RWPE1 (cell line): ENCODE measurements around the gene JUND.

Source experiments
- CTCF ChIA-PET: fragments of 350-600 bp; sonication (Branson Sonifier 250); formaldehyde crosslinking; extraction: SDS; loops from one replicate; lab custom pipeline; 2021; lab: Yijun Ruan, JAX
- POLR2A ChIA-PET: fragments of 400-600 bp; formaldehyde crosslinking; extraction: SDS; loops from one replicate; lab custom pipeline; 2020; ENCODE audit warnings: antibody characterized with exemption; ENCODE audit not compliant: low non-redundant PET; lab: Yijun Ruan, JAX
- DNase-seq: peaks from one replicate; pipeline ENCODE4 v3.0.0; 2012; ENCODE audit warnings: low spot score
- H3K27ac ChIP-seq: fragments of 450-650 bp; 2 replicates; pipeline ENCODE4 v1.5.1; 2017
- CTCF ChIP-seq: fragments of 450-650 bp; conservative IDR thresholded peaks from 2 replicates; pipeline ENCODE4 v1.5.1; 2017; ENCODE audit warnings: low read depth, mild to moderate bottlenecking

Gene JUND

GRCh38 chr19:18286973-18287635, 5.7 kb upstream of the JUND start:
- H3K27ac ChIP-seq = peak overlapping the region; percentile 51
- no peak for DNase-seq
- ChIA-PET POLR2A (no interaction called here), CTCF (interaction anchor here (1.1 kb wide), 1 partner anchor 15 kb away, joined by 3 read pairs; no protein-coding TSS in a partner anchor)
- TF ChIP-seq CTCF = no peak

- ChIA-PET POLR2A (interaction anchor here (0.7 kb wide), 1 partner anchor 33 kb away, joined by 4 read pairs; no protein-coding TSS in a partner anchor), CTCF (no interaction called here)
- TF ChIP-seq CTCF = no peak
- no peak for DNase-seq
- peak overlapping the region; percentile 74 for H3K27ac ChIP-seq
These were observed 3.4 kb upstream of the JUND start for GRCh38 chr19:18284712-18285360.

GRCh38 chr19:18283338-18283737, 1.9 kb upstream of the JUND start:
- CTCF ChIA-PET = no interaction called here

GRCh38 chr19:18282788-18283141, 1.3 kb upstream of the JUND start:
- ChIA-PET CTCF (interaction anchor here (0.6 kb wide), 2 partner anchors 22 to 105 kb away, joined by 3 to 4 read pairs; no protein-coding TSS in a partner anchor), POLR2A (interaction anchor here (1.8 to 5.0 kb wide), 2 partner anchors 10 to 39 kb away, joined by 9 to 40 read pairs; partner anchors contain the start of gene LSM4)
- DNase-seq = no peak
- H3K27ac ChIP-seq = peak overlapping the region; percentile 99
- no peak for TF ChIP-seq CTCF

More at GRCh38 chr19:18283338-18283737, 1.9 kb upstream of the JUND start:
- peak overlapping the region; percentile 99 for H3K27ac ChIP-seq
- DNase-seq = no peak
- no peak for TF ChIP-seq CTCF
- POLR2A ChIA-PET = no interaction called here

GRCh38 chr19:18282021-18282787, 782 bp upstream of the JUND start:
- peak overlapping the region; percentile 99 for H3K27ac ChIP-seq
- ChIA-PET POLR2A (interaction anchor here (0.5 to 5.0 kb wide), 6 partner anchors 10 to 82 kb away, joined by 3 to 40 read pairs (median 6); partner anchors contain the start of gene LSM4), CTCF (interaction anchor here (0.5 to 0.6 kb wide), 3 partner anchors 22 to 106 kb away, joined by 3 to 4 read pairs (median 4); no protein-coding TSS in a partner anchor)
- no peak for TF ChIP-seq CTCF
- DNase-seq = no peak
